ENCODE measurements around the gene EPM2AIP1. TPM values are rescaled to one million over a fixed set of nuclear protein-coding genes. Genes with fewer than 3 reads are reported as not detected.

Gene EPM2AIP1
- total and polyA plus RNA-seq, 8 donors = 2.4 to 37.3 (median 8.4) TPM

- H3K27ac ChIP-seq = peak overlapping the region in 2 of 5 donors; percentile 16 to 40
- no peaks in the 10 kb centered on the region for H3K9me3 ChIP-seq
- DNase-seq = peak; percentile 51 to 77
- peaks cover 13 to 93% (median 88%) of the 10 kb centered on the region in 4 donors for H3K36me3 ChIP-seq
- WGBS, 5 donors = 39 to 59% (median 55%) methylated on average over 1 of the region's 1 CpG
- no peak overlapping the region for H3K4me3 ChIP-seq
- TF ChIP-seq EP300 (IDR thresholded peaks at IDR 0.05) = no peak
- TF ChIP-seq POLR2A (IDR thresholded peaks at IDR 0.05) = no peak
- no peak for TF ChIP-seq CTCF (IDR thresholded peaks at IDR 0.05)
- peaks cover 0 to 50% (median 24%) of the 10 kb centered on the region in 4 donors for H3K4me1 ChIP-seq
- no peaks in the 10 kb centered on the region for H3K27me3 ChIP-seq
- intact Hi-C loops (cut with DNase I; ENCODE audit: low total_unique reads) = loop anchor here (10.0 kb wide), 1 partner anchor 186 kb away; no protein-coding TSS in a partner anchor
These were observed 35.4 kb upstream of the EPM2AIP1 start for GRCh38 chr3:37028329-37028728.

- Histone ChIP-seq H3K36me3 (peaks cover 23 to 95% (median 92%) of the 10 kb centered on the region in 4 donors), H3K4me3 (no peak overlapping the region), H3K27me3 (no peaks in the 10 kb centered on the region), H3K9me3 (no peaks in the 10 kb centered on the region), H3K4me1 (peaks cover 0 to 37% (median 18%) of the 10 kb centered on the region in 4 donors), H3K27ac (no peak overlapping the region)
- intact Hi-C loops (cut with DNase I; ENCODE audit: low total_unique reads) = loop anchor here (10.0 kb wide), 1 partner anchor 188 kb away; no protein-coding TSS in a partner anchor
- TF ChIP-seq CTCF (IDR thresholded peaks at IDR 0.05) = no peak
- TF ChIP-seq POLR2A (IDR thresholded peaks at IDR 0.05) = no peak
- TF ChIP-seq EP300 (IDR thresholded peaks at IDR 0.05) = no peak
- TF ChIP-seq POLR2AphosphoS5 (IDR thresholded peaks at IDR 0.05) = no peak
- DNase-seq = no peak
- 75 to 84% (median 76%) methylated on average over 5 of the region's 5 CpGs for WGBS, 5 donors
These were observed 33.9 kb upstream of the EPM2AIP1 start for GRCh38 chr3:37026851-37027250.

- Histone ChIP-seq H3K27me3 (no peaks in the 10 kb centered on the region), H3K36me3 (peaks cover 20 to 95% (median 92%) of the 10 kb centered on the region in 4 donors), H3K9me3 (no peaks in the 10 kb centered on the region), H3K4me3 (no peak overlapping the region), H3K4me1 (peaks cover 0 to 26% (median 9%) of the 10 kb centered on the region in 4 donors), H3K27ac (peak overlapping the region in 1 of 5 donors; percentile 24)
- 93 to 100% (median 96%) methylated on average over 3 of the region's 3 CpGs for WGBS, 5 donors
- DNase-seq = no peak
- TF ChIP-seq POLR2AphosphoS5 (IDR thresholded peaks at IDR 0.05) = no peak
- no peak for TF ChIP-seq EP300 (IDR thresholded peaks at IDR 0.05)
- TF ChIP-seq POLR2A (IDR thresholded peaks at IDR 0.05) = no peak
- TF ChIP-seq CTCF (IDR thresholded peaks at IDR 0.05) = no peak
- intact Hi-C loops (cut with DNase I; ENCODE audit: low total_unique reads) = loop anchor here (10.0 kb wide), 1 partner anchor 189 kb away; no protein-coding TSS in a partner anchor
These were observed 32.8 kb upstream of the EPM2AIP1 start for GRCh38 chr3:37025561-37026335.

GRCh38 chr3:37024820-37025405 is 32.0 kb upstream of the EPM2AIP1 start:
- Histone ChIP-seq H3K27ac (no peak overlapping the region), H3K4me1 (peaks cover 0 to 18% (median 6%) of the 10 kb centered on the region in 4 donors), H3K4me3 (no peak overlapping the region), H3K9me3 (no peaks in the 10 kb centered on the region), H3K27me3 (no peaks in the 10 kb centered on the region), H3K36me3 (peaks cover 26 to 95% (median 92%) of the 10 kb centered on the region in 4 donors)
- TF ChIP-seq POLR2AphosphoS5 (IDR thresholded peaks at IDR 0.05) (no peak), POLR2A (IDR thresholded peaks at IDR 0.05) (no peak), CTCF (IDR thresholded peaks at IDR 0.05) (no peak)
- intact Hi-C loops (cut with DNase I; ENCODE audit: low total_unique reads) = loop anchor here (10.0 kb wide), 1 partner anchor 190 kb away; no protein-coding TSS in a partner anchor
- no peak for DNase-seq
- WGBS, 5 donors = 94 to 97% (median 96%) methylated on average over 3 of the region's 3 CpGs
